HepG2 (cell line): Measurements from ENCODE around the gene PIK3C3. TPM values are rescaled to one million over a fixed set of nuclear protein-coding genes. Genes with fewer than 3 reads are reported as not detected.

Source experiments
- AHR ChIP-seq: IDR thresholded peaks from 2 replicates; pipeline ENCODE4 v1.6.1; 2018; ENCODE audit warnings: missing genetic modification reagents, missing compliant biosample characterization
- ARID4A ChIP-seq: sonication (generic); formaldehyde crosslinking; IDR thresholded peaks from 2 replicates; pipeline ENCODE4 v1.5.0; 2020; ENCODE audit warnings: mild to moderate bottlenecking, missing genetic modification reagents, borderline replicate concordance
- ATF5 ChIP-seq: sonication (generic); formaldehyde crosslinking; IDR thresholded peaks from 2 replicates; pipeline ENCODE4 v1.4.0; 2020; ENCODE audit warnings: mild to moderate bottlenecking, low read depth, missing genetic modification reagents
- CBFB ChIP-seq: sonication (generic); formaldehyde crosslinking; IDR thresholded peaks from 2 replicates; pipeline ENCODE4 v1.4.0; 2020; ENCODE audit warnings: missing genetic modification reagents
- DBP ChIP-seq: sonication (generic); formaldehyde crosslinking; IDR thresholded peaks from 2 replicates; pipeline ENCODE4 v1.4.0; 2020; ENCODE audit warnings: missing genetic modification reagents; ENCODE audit errors: not compliant biosample characterization
- IKZF4 ChIP-seq: sonication (generic); formaldehyde crosslinking; IDR thresholded peaks from 2 replicates; pipeline ENCODE4 v1.5.1; 2020; ENCODE audit warnings: borderline replicate concordance, mild to moderate bottlenecking, low read depth, missing genetic modification reagents; ENCODE audit errors: not compliant biosample characterization
- MED8 ChIP-seq: sonication (generic); formaldehyde crosslinking; IDR thresholded peaks from 2 replicates; pipeline ENCODE4 v1.8.1; 2023; ENCODE audit warnings: mild to moderate bottlenecking, missing genetic modification reagents; ENCODE audit not compliant: insufficient replicate concordance
- MNT ChIP-seq: fragments of 450-650 bp; IDR thresholded peaks from 2 replicates; pipeline ENCODE4 v1.6.1; 2016
- NFE2L2 ChIP-seq: fragments of 150-350 bp; IDR thresholded peaks from 2 replicates; pipeline ENCODE4 v1.6.1; 2014; ENCODE audit warnings: low read length
- SAP130 ChIP-seq: IDR thresholded peaks from 2 replicates; pipeline ENCODE4 v1.6.1; 2016; ENCODE audit warnings: low read depth
- ZNF256 ChIP-seq: sonication (generic); formaldehyde crosslinking; conservative IDR thresholded peaks from 2 replicates; pipeline ENCODE4 v1.4.0; 2020; ENCODE audit warnings: missing genetic modification reagents
- ZNF468 ChIP-seq: sonication (generic); formaldehyde crosslinking; IDR thresholded peaks from 2 replicates; pipeline ENCODE4 v1.8.0; 2022; ENCODE audit warnings: mild to moderate bottlenecking, moderate library complexity, missing genetic modification reagents
- polyA plus RNA-seq, 8 experiments: library from polyadenylated mRNA; depleted of rRNA in 3 of 8; stranded (reverse) in 7 of 8; unstranded in 1 of 8; fragments of >200 nt; fragmentation: Illumina TruSeq in 4 of 8; extraction: Trizol in 4 of 8; gene quantifications; 2 replicates each; pipeline versions ENCODE4 v1.2.1 to v1.2.3, GENCODE V29; 2011 to 2016; ENCODE audit warnings: low read depth in 4 of 8, missing spikeins in 1 of 8, mixed read lengths in 1 of 8; ENCODE audit not compliant: insufficient read depth in 1 of 8
- total RNA-seq, 5 experiments: library from RNA; depleted of rRNA; stranded (reverse); fragments of >200 nt; fragmentation: Illumina TruSeq; extraction: Trizol; gene quantifications; 2 replicates each; pipeline ENCODE4 v1.2.3, GENCODE V29; 2016; ENCODE audit warnings: low read depth in 1 of 5

PIK3C3 gene
- total and polyA plus RNA-seq, 2 of the 13 experiments (the other 11 are each of a cell fraction or from before 2014, with no cell fraction given), result 42.8 to 46.4 TPM

GRCh38 chr18:41922841-41923240 is 32.2 kb upstream of the PIK3C3 start (continued):
- TF ChIP-seq IKZF4, result no peak
- no peak for TF ChIP-seq MNT
- no peak for TF ChIP-seq NFE2L2
- TF ChIP-seq ARID4A, result no peak
- no peak for TF ChIP-seq MED8
- no peak for TF ChIP-seq ATF5
- no peak for TF ChIP-seq AHR (CRISPR knock-in tag)
- TF ChIP-seq ZNF468 (CRISPR knock-in tag), result no peak
- no peak for TF ChIP-seq SAP130 (CRISPR knock-in tag)
- no peak for TF ChIP-seq CBFB (CRISPR knock-in tag)
- TF ChIP-seq ZNF256 (CRISPR knock-in tag), result no peak
- TF ChIP-seq DBP (CRISPR knock-in tag), result no peak
